Coronary artery (tissue), 2 donors: ENCODE data around the gene TMEM62.

ENCODE experiments used
- DNase-seq: peaks from one replicate; pipeline ENCODE4 v3.0.0-alpha.2; 2017; ENCODE audit warnings: low spot score
- H3K27ac ChIP-seq, 2 donors: fragments of 200-600 bp; sonication (generic); one replicate each; pipeline ENCODE4 v1.5.1; 2016 to 2019
- H3K4me3 ChIP-seq: fragments of 200-600 bp; sonication (generic); 2 replicates; pipeline ENCODE4 v1.5.1; 2016; ENCODE audit warnings: mild to moderate bottlenecking, moderate library complexity
- CTCF ChIP-seq: fragments of 200-600 bp; sonication (generic); IDR thresholded peaks from one replicate; pipeline ENCODE4 v1.5.1; 2019; ENCODE audit warnings: antibody characterized with exemption

The TMEM62 gene

GRCh38 chr15:43105077-43105736 is 28.2 kb upstream of the TMEM62 start:
- Histone ChIP-seq H3K27ac (peak overlapping the region; percentile 85 to 86), H3K4me3 (peak overlapping the region; percentile 80)
- no peak for DNase-seq
- no peak for TF ChIP-seq CTCF

GRCh38 chr15:43105778-43106485 is 27.5 kb upstream of the TMEM62 start, which contains the start of gene UBR1:
TSS of gene UBR1 (minus strand) at chr15:43106038. CDS start at chr15:43106022, 16 bp downstream.
- Histone ChIP-seq H3K4me3 (peak within 1 kb of the TSS; percentile 80), H3K27ac (peak within 1 kb of the TSS; percentile 85 to 86)
- no peak for TF ChIP-seq CTCF
- DNase-seq, result peak; percentile 96

GRCh38 chr15:43106486-43106829 is 26.9 kb upstream of the TMEM62 start:
- peak overlapping the region; percentile 80 for H3K4me3 ChIP-seq
- peak overlapping the region; percentile 85 to 86 for H3K27ac ChIP-seq
- TF ChIP-seq CTCF, result no peak
- no peak for DNase-seq

GRCh38 chr15:43107751-43108150 is 25.6 kb upstream of the TMEM62 start:
- Histone ChIP-seq H3K4me3 (no peak overlapping the region), H3K27ac (no peak overlapping the region)
- no peak for TF ChIP-seq CTCF
- no peak for DNase-seq

DNA sequence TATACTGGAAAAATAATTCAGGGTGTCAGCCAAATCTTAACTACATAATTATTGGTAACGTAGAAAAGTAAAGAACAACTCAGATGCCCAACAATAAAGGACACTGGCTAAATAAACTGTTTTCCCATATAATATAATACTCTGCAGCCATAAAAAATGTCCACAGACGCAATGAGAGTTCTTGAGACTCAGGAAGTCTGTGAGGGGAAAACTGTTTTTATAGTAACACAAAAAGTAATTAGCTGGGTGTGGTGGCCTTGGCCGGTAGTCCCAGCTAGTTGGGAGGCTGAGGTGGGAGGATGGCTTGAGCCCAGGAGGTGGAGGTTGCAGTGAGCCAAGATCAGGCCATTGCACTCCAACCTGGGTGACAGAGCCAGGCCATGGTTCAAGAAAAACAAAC is 22.0 kb upstream of the TMEM62 start:
- no peak for DNase-seq
- no peak for TF ChIP-seq CTCF
- H3K4me3 ChIP-seq, result no peak overlapping the region

DNA sequence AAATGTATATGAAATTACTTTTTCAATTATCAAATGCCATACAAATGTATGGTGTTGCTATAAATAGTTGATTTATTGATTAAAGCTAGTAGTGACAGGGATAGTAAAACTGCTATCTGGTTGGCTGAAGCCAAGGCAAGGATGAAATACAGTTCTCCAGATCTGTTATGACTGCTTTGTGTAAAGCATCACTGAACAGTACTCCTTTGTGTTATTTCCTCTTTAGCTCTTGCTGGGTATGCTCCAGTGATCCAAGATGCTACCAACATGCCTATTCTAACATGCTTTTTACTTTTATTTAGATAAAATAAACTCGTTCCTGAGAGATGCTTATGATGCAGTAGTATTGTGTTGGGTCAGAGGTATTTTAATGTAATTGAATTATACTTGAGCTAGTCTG is 15.1 kb upstream of the TMEM62 start:
- no peak for DNase-seq
- no peak overlapping the region for H3K27ac ChIP-seq
- TF ChIP-seq CTCF, result no peak
- H3K4me3 ChIP-seq, result no peak overlapping the region

More for the DNA sequence above, 22.0 kb upstream of the TMEM62 start:
- H3K27ac ChIP-seq, result no peak overlapping the region

- DNase-seq, result no peak
- TF ChIP-seq CTCF, result no peak
- H3K27ac ChIP-seq, result no peak overlapping the region
- H3K4me3 ChIP-seq, result no peak overlapping the region
These were observed 14.6 kb upstream of the TMEM62 start for GRCh38 chr15:43118829-43119228.
